Naive B cell (primary cell): ENCODE results near the gene SMPD4. TPM values are rescaled to one million over a fixed set of nuclear protein-coding genes. Genes with fewer than 3 reads are reported as not detected.
"Not testable (repeated sequence)": the region's sequence is repeated elsewhere in the genome, so short reads cannot be mapped to it uniquely, and the experiment has no call there.

Experiments used
- ATAC-seq, 2 donors: fragments of 150-1000 bp; cut with Tn5 transposase; 2 replicates each; pipeline ENCODE4 v1.10.0; 2021; ENCODE audit warnings: low read depth in 2 of 2, mild to moderate bottlenecking in 2 of 2, moderate library complexity in 2 of 2
- DNase-seq: peaks from one replicate; pipeline ENCODE4 v3.0.0; 2022
- H3K27ac Mint-ChIP-seq, 6 donors: one replicate each; pipeline ENCODE4 v1.8.0; 2020 to 2022; ENCODE audit warnings: mild to moderate bottlenecking in 6 of 6, mixed read lengths in 6 of 6, moderate library complexity in 5 of 6, inconsistent platforms in 2 of 6
- H3K27me3 Mint-ChIP-seq, 3 donors: one replicate each; pipeline ENCODE4 v1.8.0; 2021 to 2022; ENCODE audit warnings: mixed read lengths in 3 of 3, mild to moderate bottlenecking in 1 of 3
- H3K36me3 Mint-ChIP-seq, 2 donors: one replicate each; pipeline ENCODE4 v1.8.0; 2020 to 2022; ENCODE audit warnings: mixed read lengths in 2 of 2, inconsistent platforms in 1 of 2, mild to moderate bottlenecking in 1 of 2
- H3K4me1 Mint-ChIP-seq, 3 donors: one replicate each; pipeline ENCODE4 v1.8.0; 2020 to 2022; ENCODE audit warnings: mixed read lengths in 3 of 3, inconsistent platforms in 1 of 3, mild to moderate bottlenecking in 1 of 3, moderate library complexity in 1 of 3
- H3K4me3 Mint-ChIP-seq, 8 donors: one replicate each; pipeline ENCODE4 v1.8.0; 2020 to 2022; ENCODE audit warnings: mild to moderate bottlenecking in 8 of 8, mixed read lengths in 8 of 8, moderate library complexity in 8 of 8, inconsistent platforms in 2 of 8
- H3K9me3 Mint-ChIP-seq, 7 donors: one replicate each; pipeline ENCODE4 v1.8.0; 2020 to 2022; ENCODE audit warnings: mixed read lengths in 7 of 7, mild to moderate bottlenecking in 5 of 7, inconsistent platforms in 2 of 7, moderate library complexity in 1 of 7
- polyA plus RNA-seq, 6 donors: library from polyadenylated mRNA; unstranded; fragments of 300-500 nt; fragmentation: Illumina TruSeq; gene quantifications; one replicate each; pipeline ENCODE4 v1.2.3, GENCODE V29; 2021; ENCODE audit warnings: low read depth in 6 of 6

SMPD4 gene, protein sequence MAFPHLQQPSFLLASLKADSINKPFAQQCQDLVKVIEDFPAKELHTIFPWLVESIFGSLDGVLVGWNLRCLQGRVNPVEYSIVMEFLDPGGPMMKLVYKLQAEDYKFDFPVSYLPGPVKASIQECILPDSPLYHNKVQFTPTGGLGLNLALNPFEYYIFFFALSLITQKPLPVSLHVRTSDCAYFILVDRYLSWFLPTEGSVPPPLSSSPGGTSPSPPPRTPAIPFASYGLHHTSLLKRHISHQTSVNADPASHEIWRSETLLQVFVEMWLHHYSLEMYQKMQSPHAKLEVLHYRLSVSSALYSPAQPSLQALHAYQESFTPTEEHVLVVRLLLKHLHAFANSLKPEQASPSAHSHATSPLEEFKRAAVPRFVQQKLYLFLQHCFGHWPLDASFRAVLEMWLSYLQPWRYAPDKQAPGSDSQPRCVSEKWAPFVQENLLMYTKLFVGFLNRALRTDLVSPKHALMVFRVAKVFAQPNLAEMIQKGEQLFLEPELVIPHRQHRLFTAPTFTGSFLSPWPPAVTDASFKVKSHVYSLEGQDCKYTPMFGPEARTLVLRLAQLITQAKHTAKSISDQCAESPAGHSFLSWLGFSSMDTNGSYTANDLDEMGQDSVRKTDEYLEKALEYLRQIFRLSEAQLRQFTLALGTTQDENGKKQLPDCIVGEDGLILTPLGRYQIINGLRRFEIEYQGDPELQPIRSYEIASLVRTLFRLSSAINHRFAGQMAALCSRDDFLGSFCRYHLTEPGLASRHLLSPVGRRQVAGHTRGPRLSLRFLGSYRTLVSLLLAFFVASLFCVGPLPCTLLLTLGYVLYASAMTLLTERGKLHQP
- polyA plus RNA-seq, result 10 to 100 TPM; 20.2 to 41.4 (median 27.7) TPM

DNA sequence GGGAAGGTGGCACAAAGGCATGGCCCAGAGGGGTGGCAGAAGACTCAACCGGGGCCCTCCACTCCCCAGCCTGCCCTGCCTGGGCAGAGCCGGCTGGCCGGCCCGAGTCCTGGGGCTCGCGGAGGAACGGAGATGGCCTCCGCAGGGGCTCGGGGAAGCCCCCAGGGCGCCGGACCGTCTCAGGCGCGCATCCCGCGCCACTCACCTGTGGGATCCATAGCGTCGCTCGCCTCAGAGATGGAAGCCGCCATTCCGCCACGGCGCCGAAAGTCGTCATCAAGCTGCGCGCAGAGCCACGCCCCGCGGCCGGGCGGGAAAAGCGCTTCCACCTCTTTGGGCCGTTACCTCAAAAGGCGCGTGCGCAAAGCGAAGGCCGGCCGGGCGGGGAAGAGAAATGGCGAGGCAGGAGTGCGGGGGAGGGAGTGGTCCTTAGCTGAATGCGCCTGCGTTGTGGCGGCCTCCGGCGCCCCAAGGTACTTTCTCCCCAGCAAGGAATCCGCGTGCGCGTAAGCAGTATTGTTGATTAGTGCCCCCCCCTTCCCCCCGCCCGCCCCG lies at the start of gene SMPD4:
Gene SMPD4 (minus strand): TSS at position 278 of the 555 bp plus-strand sequence. CDS start 5,010 bp downstream, outside the sequence.
- H3K9me3 Mint-ChIP-seq, result no peaks in the 10 kb centered on the region
- no peaks in the 10 kb centered on the region for H3K27me3 Mint-ChIP-seq
- H3K4me1 Mint-ChIP-seq, result peaks cover 19 to 46% (median 43%) of the 10 kb centered on the region in 3 donors
- no peaks in the 10 kb centered on the region for H3K36me3 Mint-ChIP-seq
- ATAC-seq, result peak; percentile 71 to 74
- peak within 1 kb of the TSS; percentile 87 to 98 (median 92) for H3K4me3 Mint-ChIP-seq
- H3K27ac Mint-ChIP-seq, result peak within 1 kb of the TSS; percentile 88 to 97 (median 94)
- peak; percentile 98 for DNase-seq

DNA sequence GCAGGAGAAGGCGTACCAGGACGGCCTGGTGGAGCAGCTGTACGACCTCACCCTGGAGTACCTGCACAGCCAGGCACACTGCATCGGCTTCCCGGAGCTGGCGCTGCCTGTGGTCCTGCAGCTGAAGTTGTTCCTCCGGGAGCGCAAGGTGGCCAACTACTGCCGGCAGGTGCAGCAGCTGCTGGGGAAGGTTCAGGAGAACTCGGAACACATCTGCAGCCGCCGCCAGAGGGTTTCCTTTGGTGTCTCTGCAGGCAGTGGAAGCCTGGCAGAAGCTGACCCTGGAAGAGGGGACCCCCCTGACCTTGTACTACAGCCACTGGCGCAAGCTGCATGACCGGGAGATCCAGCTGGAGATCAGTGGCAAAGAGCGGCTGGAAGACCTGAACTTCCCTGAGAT lies 49.5 kb upstream of the SMPD4 start:
- not testable (repeated sequence) for H3K9me3 Mint-ChIP-seq, H3K36me3 Mint-ChIP-seq, DNase-seq, H3K4me1 Mint-ChIP-seq, H3K27ac Mint-ChIP-seq, ATAC-seq
- Mint-ChIP-seq H3K27me3 (peaks cover 4 to 25% (median 11%) of the 10 kb centered on the region in 3 donors), H3K4me3 (peak overlapping the region in 1 of 8 donors; percentile 52)

DNA sequence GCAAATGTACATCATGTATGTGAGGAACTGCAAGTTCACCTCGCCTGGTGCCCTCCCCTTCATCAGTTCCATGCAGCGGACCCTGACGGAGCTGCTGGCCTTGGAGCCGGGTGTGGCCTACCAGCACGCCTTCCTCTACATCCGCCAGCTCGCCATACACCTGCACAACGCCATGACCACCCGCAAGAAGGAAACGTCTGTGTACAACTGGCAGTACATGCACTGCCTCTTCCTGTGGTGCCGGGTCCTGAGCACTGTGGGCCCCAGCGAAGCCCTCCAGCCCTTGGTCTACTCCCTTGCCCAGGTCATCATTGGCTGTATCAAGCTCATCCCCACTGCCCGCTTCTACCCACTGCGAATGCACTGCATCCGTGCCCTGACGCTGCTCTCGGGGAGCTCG lies 49.0 kb upstream of the SMPD4 start:
- H3K27ac Mint-ChIP-seq, result peak overlapping the region in 1 of 6 donors; percentile 24
- not testable (repeated sequence) for H3K4me1 Mint-ChIP-seq, H3K36me3 Mint-ChIP-seq, H3K9me3 Mint-ChIP-seq, ATAC-seq, DNase-seq
- peak overlapping the region in 1 of 8 donors; percentile 45 for H3K4me3 Mint-ChIP-seq
- peaks cover 4 to 25% (median 11%) of the 10 kb centered on the region in 3 donors for H3K27me3 Mint-ChIP-seq

DNA sequence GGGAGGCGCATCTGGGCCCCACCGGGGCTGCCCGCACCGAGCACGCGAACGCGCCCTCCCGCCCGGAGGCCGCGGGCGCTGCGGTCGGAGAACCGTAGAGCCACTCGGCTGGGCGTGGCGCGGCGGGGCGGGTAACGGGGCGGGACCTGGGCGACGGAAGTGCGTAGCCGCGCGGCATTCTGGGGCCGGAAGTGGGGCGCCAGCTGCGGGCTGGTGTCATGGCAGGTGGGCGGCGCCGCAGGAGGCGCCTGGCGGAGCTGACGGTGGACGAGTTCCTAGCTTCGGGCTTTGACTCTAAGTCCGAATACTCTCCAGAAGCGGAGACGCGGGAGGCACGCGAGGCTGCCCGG lies 47.7 kb upstream of the SMPD4 start:
- not testable (repeated sequence) for H3K9me3 Mint-ChIP-seq, H3K36me3 Mint-ChIP-seq, H3K27ac Mint-ChIP-seq, H3K4me1 Mint-ChIP-seq
- Mint-ChIP-seq H3K4me3 (peak overlapping the region in 3 of 8 donors; percentile 47 to 82 (median 54)), H3K27me3 (peaks cover 4 to 21% (median 8%) of the 10 kb centered on the region in 3 donors)
- ATAC-seq (peak; percentile 20 to 90), DNase-seq (peak; percentile 35)

DNA sequence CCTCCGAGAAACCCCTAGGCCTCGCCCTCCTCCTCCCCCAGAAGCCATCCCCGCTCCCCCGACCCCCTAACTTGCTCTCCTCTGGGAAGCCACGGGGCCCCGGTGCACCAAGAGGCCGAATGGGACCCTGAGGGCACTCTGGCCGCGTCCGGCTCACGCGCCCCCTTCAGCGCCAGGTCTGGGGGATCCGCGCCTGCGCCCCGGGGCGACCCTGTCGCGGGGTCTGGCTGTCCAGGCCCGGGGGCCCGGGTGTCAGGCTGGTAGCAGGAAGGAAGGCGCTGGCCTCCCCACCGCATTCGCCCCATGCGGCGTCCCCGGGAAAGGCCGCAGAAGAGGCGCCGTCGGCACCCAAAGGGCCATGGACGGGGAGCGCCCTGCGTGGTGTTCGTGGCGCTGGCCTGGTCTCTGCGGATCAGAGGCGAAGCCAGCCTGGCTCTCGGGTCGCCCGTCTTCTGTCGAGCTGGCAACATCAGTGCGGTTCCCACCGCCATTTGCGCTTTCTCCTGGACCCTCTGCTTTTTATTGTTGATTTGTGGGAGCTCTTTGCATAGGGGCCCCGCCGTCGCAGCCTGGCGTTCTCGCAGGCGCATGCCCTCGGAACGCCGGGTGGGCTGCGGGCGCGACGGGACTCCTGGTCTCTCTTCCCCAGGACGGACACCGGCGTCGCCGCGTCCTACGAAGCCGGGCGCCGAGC lies 47.2 kb upstream of the SMPD4 start:
- H3K4me1 Mint-ChIP-seq, ATAC-seq, DNase-seq, H3K27ac Mint-ChIP-seq, H3K36me3 Mint-ChIP-seq, H3K9me3 Mint-ChIP-seq: not testable (repeated sequence)
- H3K4me3 Mint-ChIP-seq, result peak overlapping the region in 1 of 8 donors; percentile 42
- peaks cover 4 to 17% (median 6%) of the 10 kb centered on the region in 3 donors for H3K27me3 Mint-ChIP-seq

DNA sequence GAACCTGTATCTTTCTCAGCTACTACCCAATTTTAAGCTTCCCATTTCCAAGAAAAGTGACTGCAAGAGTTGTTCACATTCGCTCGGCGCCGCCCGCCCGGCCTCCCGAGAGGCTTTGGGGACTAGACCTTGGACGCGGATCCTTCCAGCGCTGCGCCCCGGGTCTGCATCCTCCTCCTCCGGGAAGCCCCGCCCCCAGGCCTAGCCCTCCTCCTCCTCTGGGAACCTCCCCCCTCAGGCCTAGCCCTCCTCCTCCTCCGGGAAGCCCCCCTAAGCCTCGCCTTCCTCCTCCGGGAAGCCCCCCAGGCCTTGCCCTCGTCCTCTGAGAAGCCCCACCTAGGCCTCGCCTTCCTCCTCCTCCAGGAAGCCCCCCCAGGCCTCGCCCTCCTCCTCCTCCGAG lies 46.6 kb upstream of the SMPD4 start:
- H3K27me3 Mint-ChIP-seq, result peaks cover 4 to 17% (median 6%) of the 10 kb centered on the region in 3 donors
- not testable (repeated sequence) for H3K27ac Mint-ChIP-seq, DNase-seq, ATAC-seq, H3K4me1 Mint-ChIP-seq, H3K9me3 Mint-ChIP-seq, H3K4me3 Mint-ChIP-seq, H3K36me3 Mint-ChIP-seq

DNA sequence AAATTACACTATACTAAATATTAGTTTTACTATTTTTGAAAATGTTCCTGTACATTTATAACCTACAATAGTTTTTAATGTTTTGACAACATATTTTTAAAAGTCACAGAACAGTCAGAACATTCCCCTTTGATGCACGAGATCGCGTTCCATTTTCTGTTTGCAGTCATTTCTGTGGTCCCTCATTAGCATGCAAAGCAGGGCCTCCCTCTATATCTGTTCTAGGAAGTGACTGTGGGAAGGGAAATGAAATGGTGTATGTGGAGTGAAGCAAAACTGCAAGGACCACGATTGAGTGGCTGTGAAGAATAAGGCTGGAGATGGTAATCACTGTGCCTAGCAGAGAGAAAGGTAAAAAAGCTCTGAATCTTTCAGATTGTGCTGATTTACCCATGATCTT lies 41.1 kb upstream of the SMPD4 start:
- ATAC-seq, H3K27ac Mint-ChIP-seq, H3K4me3 Mint-ChIP-seq, DNase-seq, H3K9me3 Mint-ChIP-seq, H3K4me1 Mint-ChIP-seq, H3K36me3 Mint-ChIP-seq: not testable (repeated sequence)
- H3K27me3 Mint-ChIP-seq, result peaks cover 4 to 12% (median 5%) of the 10 kb centered on the region in 3 donors

DNA sequence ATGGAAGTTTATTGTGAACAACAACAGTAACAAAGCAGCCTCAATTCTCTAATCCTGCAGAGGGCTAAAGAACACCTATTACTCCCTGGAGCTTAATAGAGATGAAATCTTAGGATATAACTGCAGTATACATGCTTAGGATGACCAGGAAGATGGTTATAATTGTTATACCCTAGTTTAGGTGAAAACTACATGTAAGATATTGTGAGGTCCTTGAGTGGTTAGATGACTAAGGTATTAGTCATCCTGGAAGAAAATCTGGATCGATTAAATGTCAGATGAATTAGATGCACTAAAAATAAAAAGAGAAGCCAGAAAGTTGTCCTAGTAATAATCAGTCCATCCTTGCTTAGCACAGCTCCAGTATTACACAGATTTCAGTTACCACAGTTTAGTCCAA lies 39.1 kb upstream of the SMPD4 start:
- peaks cover 8 to 20% (median 13%) of the 10 kb centered on the region in 3 donors for H3K27me3 Mint-ChIP-seq
- H3K4me1 Mint-ChIP-seq, ATAC-seq, H3K36me3 Mint-ChIP-seq, DNase-seq, H3K27ac Mint-ChIP-seq, H3K4me3 Mint-ChIP-seq, H3K9me3 Mint-ChIP-seq: not testable (repeated sequence)

DNA sequence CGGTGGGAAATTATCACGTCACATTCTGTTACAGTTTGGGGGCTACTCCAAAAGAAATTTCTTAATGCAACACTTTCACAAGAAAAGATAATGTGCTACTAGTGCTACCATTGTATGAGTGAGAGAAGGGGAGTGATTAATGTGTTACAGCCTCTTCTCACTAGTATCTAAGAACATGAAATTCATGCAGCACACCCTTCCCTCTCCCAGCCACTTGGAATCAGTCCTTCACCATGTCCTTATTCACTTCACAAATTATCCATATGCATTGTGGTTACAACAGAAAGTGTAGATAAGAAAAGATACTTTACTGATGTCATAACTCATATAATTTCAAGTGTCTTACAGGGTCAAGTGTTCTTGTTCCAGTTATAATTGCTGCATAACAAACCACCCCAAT lies 37.7 kb upstream of the SMPD4 start:
- H3K36me3 Mint-ChIP-seq, H3K9me3 Mint-ChIP-seq, H3K4me3 Mint-ChIP-seq, DNase-seq, ATAC-seq, H3K27ac Mint-ChIP-seq, H3K4me1 Mint-ChIP-seq: not testable (repeated sequence)
- peaks cover 13 to 24% (median 14%) of the 10 kb centered on the region in 3 donors for H3K27me3 Mint-ChIP-seq

DNA sequence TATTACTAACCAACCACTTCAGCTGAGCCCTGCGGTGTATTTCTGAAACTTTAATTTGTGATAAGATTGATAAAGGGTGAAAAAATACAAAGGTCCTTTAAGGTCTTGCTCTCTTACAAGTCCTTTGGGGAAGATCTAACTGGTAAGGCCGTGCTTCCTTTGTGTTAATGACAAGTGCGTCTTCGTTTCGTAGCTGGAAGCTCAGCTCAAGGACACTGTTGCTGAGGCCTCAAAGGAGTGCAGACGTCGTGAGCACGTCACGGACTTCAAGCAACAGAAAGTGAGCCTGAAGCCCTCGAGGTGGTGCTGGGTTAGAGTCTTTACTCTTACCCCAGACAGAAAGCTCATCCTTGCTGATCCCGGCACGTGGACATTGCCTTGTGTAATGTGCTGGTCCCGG lies 25.6 kb upstream of the SMPD4 start:
- not testable (repeated sequence) for ATAC-seq, H3K9me3 Mint-ChIP-seq

DNA sequence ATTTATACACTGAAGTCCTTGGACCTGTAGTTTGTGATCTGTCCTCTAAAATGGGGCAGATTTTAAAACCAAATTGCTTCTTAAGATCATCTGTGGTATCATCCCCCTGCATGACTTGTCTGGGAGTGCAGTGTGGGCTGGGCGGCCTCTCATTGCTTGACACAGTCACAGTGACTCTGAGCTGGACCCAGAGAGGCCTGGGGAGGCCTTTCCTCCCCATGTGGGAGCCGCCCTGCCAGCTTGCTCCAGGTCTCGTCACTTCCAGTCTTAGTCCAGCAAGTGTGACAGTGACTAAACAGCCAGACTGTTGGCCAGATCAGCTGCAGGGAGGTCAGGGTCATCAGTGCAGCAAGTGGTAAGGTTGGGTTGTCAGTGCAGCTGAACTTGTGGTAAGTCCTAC lies 21.7 kb upstream of the SMPD4 start:
- DNase-seq, H3K27ac Mint-ChIP-seq, H3K4me3 Mint-ChIP-seq, H3K27me3 Mint-ChIP-seq, ATAC-seq, H3K4me1 Mint-ChIP-seq, H3K36me3 Mint-ChIP-seq, H3K9me3 Mint-ChIP-seq: not testable (repeated sequence)

More for the DNA sequence above, 25.6 kb upstream of the SMPD4 start:
- H3K4me3 Mint-ChIP-seq, H3K27ac Mint-ChIP-seq, H3K36me3 Mint-ChIP-seq, DNase-seq, H3K27me3 Mint-ChIP-seq, H3K4me1 Mint-ChIP-seq: not testable (repeated sequence)

DNA sequence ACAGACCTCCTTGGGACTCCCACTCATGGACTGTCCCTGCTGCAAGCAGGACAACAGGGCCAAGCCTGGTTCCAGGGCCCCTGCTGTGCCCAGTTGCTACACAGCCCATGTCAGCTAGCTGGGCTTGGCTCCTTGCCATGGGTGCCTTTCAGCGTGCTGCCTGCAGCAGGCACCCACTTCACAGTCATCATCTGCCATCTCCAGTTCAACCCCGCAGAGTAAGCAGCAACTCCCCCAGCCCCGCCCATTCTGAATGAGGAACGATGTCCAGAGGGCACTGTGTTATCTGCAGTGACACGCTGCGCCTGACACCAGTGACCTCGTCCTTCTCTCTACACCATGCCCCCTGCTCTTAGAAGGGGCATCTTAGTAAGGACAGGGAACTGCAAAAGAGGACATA lies 21.1 kb upstream of the SMPD4 start:
- not testable (repeated sequence) for H3K9me3 Mint-ChIP-seq, H3K36me3 Mint-ChIP-seq, H3K4me3 Mint-ChIP-seq, DNase-seq, H3K27me3 Mint-ChIP-seq, H3K27ac Mint-ChIP-seq, H3K4me1 Mint-ChIP-seq, ATAC-seq

DNA sequence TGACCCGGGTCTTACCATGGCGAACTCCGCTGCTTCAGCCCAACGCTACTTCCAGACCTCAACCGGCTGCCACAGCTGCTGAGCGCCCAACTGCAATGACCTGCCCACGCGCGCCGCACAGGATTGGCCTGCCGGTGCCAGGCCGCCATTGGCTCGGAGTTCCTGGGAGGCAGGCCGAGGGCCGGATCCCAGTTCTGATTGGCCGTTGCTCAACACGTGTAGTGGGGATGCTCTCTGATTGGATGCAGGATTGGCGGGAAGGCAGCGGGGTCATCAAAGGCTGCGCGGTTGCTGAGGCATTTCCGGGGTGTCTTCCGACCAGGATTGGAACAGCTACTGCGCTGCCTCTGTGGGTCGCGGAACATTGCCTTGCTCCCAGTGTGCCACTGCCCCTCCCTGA lies 16.9 kb upstream of the SMPD4 start, which contains the start of gene TUBA3E:
Gene TUBA3E (minus strand): TSS at position 97 of the 400 bp plus-strand sequence. CDS start 79 bp downstream, at position 18.
- no peak for DNase-seq
- Mint-ChIP-seq H3K4me3 (no peak within 1 kb of the TSS), H3K36me3 (no peaks in the 10 kb centered on the region), H3K27me3 (no peaks in the 10 kb centered on the region), H3K9me3 (peaks cover 0 to 1% (median 0%) of the 10 kb centered on the region in 7 donors), H3K4me1 (no peaks in the 10 kb centered on the region), H3K27ac (peak within 1 kb of the TSS in 1 of 6 donors; percentile 36)
- ATAC-seq, result no peak
